ENCODE measurements around the gene FSIP1.

The FSIP1 gene

DNA sequence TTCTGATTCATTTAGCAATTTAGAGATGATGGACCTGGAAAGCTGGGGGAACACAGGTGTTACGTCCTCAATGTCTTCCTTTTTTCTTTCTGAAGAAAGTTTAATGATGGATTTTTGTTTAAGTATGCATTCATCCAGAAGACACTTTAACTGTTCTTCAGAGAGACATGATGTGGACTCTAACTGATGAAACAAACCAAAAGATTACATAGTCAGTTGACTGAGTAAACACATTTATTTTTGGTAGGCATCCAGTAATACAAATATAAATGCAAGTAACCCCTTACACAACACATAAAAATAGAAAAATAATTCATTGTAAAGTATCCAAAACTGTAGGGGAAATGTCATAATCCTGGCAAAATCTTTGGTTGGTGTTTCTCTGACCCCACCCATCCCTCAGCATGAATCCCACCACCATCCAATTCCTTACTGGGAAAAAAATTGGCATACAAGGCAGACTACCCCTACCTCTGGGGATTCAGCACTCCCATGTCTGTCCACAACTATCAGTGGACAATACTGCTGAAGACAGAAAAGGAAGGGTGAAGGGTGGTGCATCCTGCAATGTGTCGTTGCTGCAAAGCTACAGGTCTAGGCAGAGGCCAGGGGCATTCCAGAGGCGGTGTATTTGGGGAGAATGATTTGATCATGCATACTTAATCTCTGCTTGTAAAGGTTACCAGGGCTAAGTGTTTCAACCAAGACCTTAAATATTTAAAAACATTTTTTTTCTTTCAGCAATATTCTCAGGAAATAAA lies 164.4 kb downstream of the FSIP1 start:
- DNase-seq (ENCODE audit: low read depth) = no peak

DNA sequence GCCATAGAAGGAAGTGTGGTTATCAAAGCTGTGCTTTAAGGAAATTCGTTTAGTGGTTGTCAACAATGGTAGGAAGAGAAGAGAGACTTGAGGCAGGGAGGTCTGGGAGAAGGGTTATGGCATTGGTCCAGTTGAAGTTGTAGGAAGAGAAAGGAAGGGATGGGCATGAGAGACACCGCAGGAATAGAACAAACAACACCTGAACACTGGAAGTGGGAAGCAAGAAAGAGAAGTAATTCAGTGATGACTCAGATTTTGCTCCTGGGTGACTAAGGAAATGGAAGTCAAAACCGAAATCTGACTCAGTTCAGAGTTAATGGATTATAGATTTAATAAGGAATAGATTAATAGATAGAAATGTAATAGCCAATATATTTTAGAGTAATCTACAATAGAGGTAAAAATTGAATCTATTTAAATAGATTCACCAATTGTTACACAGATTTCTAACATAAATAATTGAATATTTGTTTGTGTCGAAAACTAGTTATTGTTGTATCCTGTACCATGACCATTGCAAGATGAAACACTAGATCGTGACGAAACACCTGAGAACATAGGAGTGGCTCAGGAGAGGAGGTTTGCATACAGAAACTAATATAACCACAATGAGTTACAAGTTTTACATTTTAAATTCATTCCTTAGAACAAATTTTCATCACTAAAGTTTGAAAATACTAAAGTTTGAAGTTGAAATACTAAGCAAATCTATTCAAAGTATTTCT lies 165.7 kb downstream of the FSIP1 start:
- no peak for DNase-seq (ENCODE audit: low read depth)

GRCh38 chr15:39613861-39614260 lies 168.8 kb downstream of the FSIP1 start:
- no peak for DNase-seq (ENCODE audit: low read depth)

DNA sequence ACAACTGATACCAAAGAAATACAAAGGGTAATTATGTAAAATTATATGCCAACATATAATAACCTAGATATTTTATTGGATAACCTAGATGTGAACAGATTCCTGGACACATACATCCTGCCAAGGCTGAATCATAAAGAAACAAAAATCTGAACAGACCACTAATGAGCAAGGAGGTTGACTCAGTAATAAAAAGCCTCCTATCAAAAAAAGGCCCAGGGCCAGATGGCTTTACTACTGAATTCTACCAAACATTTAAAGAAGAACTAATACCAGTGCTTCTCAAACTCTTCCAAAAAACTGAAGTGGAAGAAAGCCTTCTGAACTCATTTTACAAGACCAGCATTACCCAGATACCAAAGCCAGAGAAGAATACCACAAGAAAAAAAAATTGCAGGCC lies 169.4 kb downstream of the FSIP1 start:
- DNase-seq (ENCODE audit: low read depth) = no peak

GRCh38 chr15:39610665-39611064 lies 172.0 kb downstream of the FSIP1 start:
- no peak for DNase-seq (ENCODE audit: low read depth)

DNA sequence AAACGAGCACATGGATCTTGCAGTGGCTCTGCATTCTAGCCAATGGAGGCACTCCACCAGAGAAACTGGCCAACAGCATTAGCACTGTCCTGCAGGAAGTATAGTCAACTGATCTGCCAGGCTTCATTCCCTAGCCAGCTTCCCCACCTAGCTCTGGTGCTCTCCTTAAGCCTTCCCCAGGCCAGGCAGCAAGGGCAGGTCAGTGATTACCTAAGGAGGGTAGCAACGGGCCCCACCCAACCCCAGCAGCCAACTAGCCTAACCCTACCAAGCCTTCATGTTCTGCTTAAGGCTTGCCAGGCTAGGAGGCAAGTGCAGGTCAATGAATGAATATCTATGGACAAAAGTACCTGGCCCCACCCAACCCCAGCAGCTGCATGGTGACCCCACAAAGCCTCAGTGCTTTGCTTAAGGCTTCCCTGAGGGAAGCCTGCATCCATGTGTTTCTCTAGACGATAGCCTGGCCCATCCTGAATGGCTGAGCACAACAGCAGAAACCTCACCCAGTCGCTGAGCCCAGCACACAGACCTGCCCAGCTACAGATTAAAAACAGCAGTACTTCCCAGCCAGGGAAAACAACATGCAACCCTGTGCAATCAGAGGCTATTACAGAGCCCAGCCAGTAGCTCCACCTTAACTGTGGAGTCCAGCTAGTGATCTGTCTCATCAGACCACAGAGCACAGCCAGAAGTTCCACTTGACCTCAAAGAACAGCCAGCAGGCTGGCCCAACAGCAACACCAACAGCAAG lies 173.3 kb downstream of the FSIP1 start:
- DNase-seq (ENCODE audit: low read depth) = no peak

DNA sequence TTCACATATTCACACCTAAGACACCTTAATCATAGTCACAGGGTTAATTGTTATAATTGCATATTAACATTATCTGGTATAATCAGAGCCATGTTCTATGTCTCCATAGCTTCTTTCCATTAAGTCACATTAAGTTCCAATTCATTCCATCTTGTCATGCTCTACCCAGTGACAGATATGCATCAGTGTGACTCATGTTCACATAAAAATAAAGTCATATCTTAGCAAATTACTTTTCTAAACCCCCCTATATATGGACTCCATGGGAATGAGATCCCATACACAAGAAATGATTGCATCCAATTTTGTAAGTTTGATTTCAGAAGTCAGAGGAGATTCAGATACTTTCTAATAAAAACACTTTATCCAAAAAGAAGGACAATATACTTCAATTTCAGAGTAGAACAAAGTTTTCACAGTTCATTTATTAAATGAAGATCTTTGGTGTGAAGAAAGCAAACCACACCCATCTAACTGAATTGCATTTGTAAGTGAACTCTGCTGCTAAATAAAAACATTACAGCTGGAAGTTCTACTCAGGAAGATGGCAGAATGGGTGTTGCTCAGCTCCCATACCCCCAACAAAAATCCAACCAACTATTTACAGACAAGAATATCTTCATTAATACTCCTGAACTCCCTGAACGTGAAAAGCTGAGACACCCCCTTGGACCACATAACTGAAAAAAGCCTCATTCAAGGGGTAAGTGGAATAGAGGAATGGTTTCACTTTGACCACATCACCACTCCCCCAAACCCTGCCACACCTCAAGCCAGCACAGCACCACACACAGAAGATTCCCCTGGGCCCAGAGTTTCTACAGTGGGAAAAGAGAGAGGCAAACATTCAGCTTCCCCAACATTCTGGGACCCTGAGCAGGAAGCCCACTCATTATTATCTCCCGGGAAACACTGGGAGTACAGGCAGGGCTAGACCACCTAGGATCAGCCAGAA lies 174.2 kb downstream of the FSIP1 start:
- DNase-seq (ENCODE audit: low read depth) = no peak

GRCh38 chr15:39605146-39605545 lies 177.5 kb downstream of the FSIP1 start:
- no peak for DNase-seq (ENCODE audit: low read depth)

DNA sequence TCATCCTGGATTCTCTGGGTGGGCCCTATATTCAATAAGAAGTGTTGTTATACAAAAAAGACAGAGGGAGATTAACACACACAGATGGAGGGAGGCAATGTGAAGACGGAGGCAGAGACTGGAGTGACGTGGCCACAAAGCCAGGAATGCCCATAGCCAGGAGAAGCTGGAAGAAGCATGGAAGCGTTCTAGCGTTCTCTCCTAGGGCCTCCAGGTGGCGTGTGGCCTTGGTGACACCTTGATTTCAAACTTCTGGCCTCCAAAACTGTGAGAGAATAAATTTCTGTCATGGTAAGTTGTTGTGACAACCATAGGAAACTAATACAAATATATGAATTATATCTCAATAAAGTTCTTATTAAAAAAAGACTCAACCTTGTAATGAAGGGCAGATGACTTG lies 180.5 kb downstream of the FSIP1 start:
- no peak for DNase-seq (ENCODE audit: low read depth)

DNA sequence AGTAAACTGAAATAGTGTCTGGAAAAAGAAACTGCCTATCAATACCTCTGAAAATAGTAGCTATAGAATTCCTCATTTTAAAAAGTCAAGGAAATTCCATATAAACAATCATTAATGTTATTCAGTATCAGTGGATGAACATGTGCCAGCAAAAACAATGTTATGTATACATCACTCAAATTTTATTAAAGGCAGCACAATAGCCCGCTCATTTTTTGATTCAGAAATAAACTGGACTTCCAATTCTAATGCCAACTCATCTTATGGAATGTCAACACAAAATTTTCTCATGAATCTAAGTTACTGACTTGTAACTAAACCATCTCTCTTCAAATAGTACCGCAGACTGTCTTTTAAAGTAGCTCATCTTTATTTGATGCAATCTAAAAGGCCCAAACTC lies 182.8 kb downstream of the FSIP1 start:
- no peak for DNase-seq (ENCODE audit: low read depth)

- DNase-seq (ENCODE audit: low read depth) = no peak
Measured at GRCh38 chr15:39598958-39599845, 183.4 kb downstream of the FSIP1 start.

- DNase-seq (ENCODE audit: low read depth) = no peak
Measured at GRCh38 chr15:39598186-39598850, 184.3 kb downstream of the FSIP1 start.

- no peak for DNase-seq (ENCODE audit: low read depth)
Measured at GRCh38 chr15:39597751-39598185, 184.9 kb downstream of the FSIP1 start.

- no peak for DNase-seq (ENCODE audit: low read depth)
Measured at GRCh38 chr15:39597336-39597735, 185.3 kb downstream of the FSIP1 start.

GRCh38 chr15:39596358-39597051 lies 186.1 kb downstream of the FSIP1 start:
- DNase-seq (ENCODE audit: low read depth) = no peak

DNA sequence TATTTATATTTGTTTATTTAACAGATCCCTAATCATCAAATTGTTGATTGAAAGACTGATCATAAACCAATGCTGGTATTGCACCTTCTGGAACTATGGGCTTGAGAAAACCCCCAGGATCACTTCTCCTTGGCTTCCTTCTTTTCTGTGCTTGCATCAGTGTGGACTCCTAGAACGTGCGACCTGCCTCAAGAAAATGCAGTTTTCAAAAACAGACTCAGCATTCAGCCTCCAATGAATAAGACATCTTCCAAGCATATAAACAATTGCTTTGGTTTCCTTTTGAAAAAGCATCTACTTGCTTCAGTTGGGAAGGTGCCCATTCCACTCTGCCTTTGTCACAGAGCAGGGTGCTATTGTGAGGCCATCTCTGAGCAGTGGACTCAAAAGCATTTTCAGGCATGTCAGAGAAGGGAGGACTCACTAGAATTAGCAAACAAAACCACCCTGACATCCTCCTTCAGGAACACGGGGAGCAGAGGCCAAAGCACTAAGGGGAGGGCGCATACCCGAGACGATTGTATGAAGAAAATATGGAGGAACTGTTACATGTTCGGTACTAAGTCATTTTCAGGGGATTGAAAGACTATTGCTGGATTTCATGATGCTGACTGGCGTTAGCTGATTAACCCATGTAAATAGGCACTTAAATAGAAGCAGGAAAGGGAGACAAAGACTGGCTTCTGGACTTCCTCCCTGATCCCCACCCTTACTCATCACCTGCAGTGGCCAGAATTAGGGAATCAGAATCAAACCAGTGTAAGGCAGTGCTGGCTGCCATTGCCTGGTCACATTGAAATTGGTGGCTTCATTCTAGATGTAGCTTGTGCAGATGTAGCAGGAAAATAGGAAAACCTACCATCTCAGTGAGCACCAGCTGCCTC lies 187.1 kb downstream of the FSIP1 start:
- no peak for DNase-seq (ENCODE audit: low read depth)

DNA sequence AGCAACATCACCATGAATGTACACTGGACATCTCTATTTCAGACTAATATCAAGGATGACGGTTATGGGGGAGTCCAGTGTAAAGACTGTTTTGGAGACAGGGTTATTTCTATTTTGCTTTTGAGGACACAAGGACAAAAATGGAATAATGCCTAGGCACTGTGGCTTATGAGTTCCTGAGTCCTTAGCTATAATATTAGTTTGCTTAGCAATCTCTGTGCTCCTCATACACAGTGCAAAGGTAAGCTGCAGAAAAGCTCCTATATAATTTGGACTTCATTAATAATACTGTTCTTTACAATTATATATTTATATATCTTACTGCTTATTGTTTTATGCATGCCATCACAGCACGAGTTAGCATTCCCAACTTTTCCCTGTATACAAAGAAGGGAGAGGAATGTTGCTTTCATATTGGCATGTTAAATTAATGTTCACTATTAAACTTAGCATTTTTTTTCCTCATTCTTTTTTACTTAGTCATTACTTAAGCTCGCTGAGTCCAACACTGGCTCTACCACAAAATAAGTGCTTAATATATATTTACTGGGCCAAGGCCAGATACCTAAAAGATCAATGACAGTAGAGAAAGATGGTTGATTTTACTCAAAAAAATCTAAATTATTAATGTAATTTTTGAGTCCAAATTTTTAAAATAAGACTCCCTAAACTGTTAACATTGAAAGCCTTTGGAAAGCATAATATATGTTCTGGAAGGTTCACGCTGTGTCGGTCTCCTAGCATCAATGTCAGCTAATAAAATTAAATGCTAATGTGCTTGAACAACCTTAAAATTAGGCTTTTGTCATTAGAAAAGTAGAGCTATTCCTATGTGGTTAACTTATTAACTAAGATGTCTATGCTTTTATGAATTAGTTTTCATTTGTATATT lies 187.9 kb downstream of the FSIP1 start:
- no peak for DNase-seq (ENCODE audit: low read depth)
